Measurements from ENCODE around the gene PHF2.
A peak's percentile ranks its signal among the peaks of the same experiment; 100 is the strongest.

PHF2 gene

GRCh38 chr9:93576258-93577077 lies at the start of gene PHF2:
TSS of gene PHF2 (plus strand) at chr9:93576584. CDS start at chr9:93576774, 190 bp downstream.
- H3K4me1 ChIP-seq, result peaks cover 45% of the 10 kb centered on the region
- H3K4me3 ChIP-seq, result peak within 1 kb of the TSS; percentile 89
- no peak for TF ChIP-seq Cebpa-rat (IDR thresholded peaks at IDR 0.05)
- H3K9me3 ChIP-seq, result peaks cover 3% of the 10 kb centered on the region
- no peaks in the 10 kb centered on the region for H3K36me3 ChIP-seq
- H3K9ac ChIP-seq, result peak within 1 kb of the TSS; percentile 96
- peaks cover 41% of the 10 kb centered on the region for H4K20me1 ChIP-seq
- H3K27ac ChIP-seq, result peak within 1 kb of the TSS; percentile 97
- H3K4me2 ChIP-seq, result peak within 1 kb of the TSS; percentile 100
- no peaks in the 10 kb centered on the region for H3K27me3 ChIP-seq

GRCh38 chr9:93531374-93531773 lies 45.0 kb upstream of the PHF2 start:
- Histone ChIP-seq H3K9me3 (no peaks in the 10 kb centered on the region), H3K4me1 (peaks cover 9% of the 10 kb centered on the region), H3K27ac (no peak overlapping the region), H4K20me1 (peaks cover 25% of the 10 kb centered on the region), H3K4me2 (no peak overlapping the region), H3K27me3 (no peaks in the 10 kb centered on the region), H3K4me3 (no peak overlapping the region), H3K36me3 (peaks cover 94% of the 10 kb centered on the region), H3K9ac (no peak overlapping the region)
- no peak for TF ChIP-seq Cebpa-rat (IDR thresholded peaks at IDR 0.05)

DNA sequence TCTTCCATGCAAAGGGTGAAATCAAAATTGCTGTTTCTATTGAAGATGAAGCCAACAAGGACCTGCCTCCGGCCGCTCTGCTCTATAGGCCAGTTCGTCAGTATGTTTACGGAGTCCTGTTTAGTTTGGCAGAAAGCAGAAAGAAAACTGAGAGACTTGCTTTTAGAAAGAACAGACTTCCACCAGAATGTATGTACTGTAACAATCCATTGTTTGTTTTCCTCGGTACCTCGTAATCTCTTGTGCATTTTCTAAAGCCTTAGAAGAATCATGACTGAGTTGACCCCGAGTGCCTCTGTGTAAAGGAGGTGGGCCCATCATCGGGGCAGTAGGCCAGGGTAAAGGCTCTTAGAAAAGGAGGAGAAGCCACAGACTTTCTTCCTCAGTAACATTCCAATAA lies 44.2 kb upstream of the PHF2 start:
- Histone ChIP-seq H3K9me3 (no peaks in the 10 kb centered on the region), H3K27ac (no peak overlapping the region), H4K20me1 (peaks cover 25% of the 10 kb centered on the region), H3K4me3 (no peak overlapping the region), H3K4me2 (no peak overlapping the region), H3K36me3 (peaks cover 86% of the 10 kb centered on the region), H3K4me1 (peaks cover 16% of the 10 kb centered on the region), H3K27me3 (no peaks in the 10 kb centered on the region), H3K9ac (no peak overlapping the region)
- no peak for TF ChIP-seq Cebpa-rat (IDR thresholded peaks at IDR 0.05)

DNA sequence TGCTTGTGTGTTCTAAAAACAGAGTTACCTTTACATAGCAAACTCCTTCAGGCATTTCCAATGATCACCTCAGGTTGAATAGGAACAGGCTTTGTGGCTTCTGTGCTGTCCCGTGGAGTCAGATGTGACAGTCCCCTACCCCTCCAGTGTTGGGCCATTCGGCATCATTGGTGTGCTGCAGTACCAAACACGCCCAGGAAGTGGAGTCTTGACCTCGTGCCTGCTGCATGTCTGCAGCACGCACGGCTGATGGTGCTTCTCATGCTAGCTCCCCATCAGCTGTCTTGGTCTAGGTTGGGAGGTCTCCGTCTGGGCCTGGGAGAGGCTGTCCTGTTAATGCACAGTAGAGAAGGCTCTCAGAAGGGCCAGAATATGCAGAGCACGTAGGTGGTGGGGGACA lies 42.5 kb upstream of the PHF2 start:
- Histone ChIP-seq H3K9me3 (no peaks in the 10 kb centered on the region), H3K4me2 (no peak overlapping the region), H4K20me1 (peaks cover 27% of the 10 kb centered on the region), H3K9ac (no peak overlapping the region), H3K4me3 (no peak overlapping the region), H3K27me3 (no peaks in the 10 kb centered on the region), H3K27ac (no peak overlapping the region), H3K4me1 (peaks cover 17% of the 10 kb centered on the region), H3K36me3 (peaks cover 79% of the 10 kb centered on the region)
- TF ChIP-seq Cebpa-rat (IDR thresholded peaks at IDR 0.05), result no peak

DNA sequence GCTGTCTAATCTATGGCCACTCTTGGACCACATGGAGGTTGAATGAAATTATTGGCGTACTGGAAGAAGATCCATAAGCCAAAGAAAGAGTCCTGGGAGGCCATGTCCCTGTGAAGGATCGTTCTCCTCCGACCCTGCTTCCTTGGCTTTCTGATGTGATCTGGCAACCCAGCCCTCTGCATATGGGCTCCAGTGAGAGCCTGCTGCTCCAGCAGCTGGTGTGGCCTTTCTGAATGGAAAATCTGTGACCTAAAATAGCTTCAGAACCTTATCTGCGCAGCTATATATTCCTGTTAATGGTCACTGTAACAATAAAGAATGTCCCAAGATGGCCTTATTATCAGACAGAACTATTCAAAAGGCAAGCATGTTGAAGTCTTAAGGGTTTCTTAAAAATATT lies 40.2 kb upstream of the PHF2 start:
- Histone ChIP-seq H3K9me3 (no peaks in the 10 kb centered on the region), H3K4me1 (peaks cover 17% of the 10 kb centered on the region), H4K20me1 (peaks cover 37% of the 10 kb centered on the region), H3K9ac (no peak overlapping the region), H3K36me3 (peaks cover 82% of the 10 kb centered on the region), H3K27me3 (no peaks in the 10 kb centered on the region), H3K4me3 (no peak overlapping the region), H3K4me2 (peak overlapping the region; percentile 56), H3K27ac (no peak overlapping the region)
- TF ChIP-seq Cebpa-rat (IDR thresholded peaks at IDR 0.05), result no peak

GRCh38 chr9:93536874-93537273 lies 39.5 kb upstream of the PHF2 start:
- H3K36me3 ChIP-seq, result peaks cover 82% of the 10 kb centered on the region
- H3K27ac ChIP-seq, result no peak overlapping the region
- H4K20me1 ChIP-seq, result peaks cover 37% of the 10 kb centered on the region

DNA sequence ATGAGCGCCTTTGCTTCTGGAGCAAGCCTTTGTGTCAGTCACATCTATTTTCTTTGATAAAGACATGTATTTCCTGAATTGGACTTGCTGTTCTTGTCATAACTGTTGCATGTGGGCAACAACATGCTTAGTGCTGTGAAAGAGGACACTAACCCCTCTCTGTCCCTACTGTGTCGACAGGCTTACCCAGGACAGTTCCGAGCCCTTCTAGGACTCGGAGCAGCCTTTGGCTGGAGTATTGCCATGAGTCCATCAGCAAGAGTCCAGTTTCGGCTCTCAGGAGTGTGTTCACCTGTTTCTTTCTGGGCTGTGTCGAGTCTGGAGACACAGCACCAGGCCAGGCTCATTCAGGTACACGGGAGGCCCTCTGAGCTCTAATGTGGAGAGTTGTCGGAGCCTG lies 36.1 kb upstream of the PHF2 start:
- peaks cover 73% of the 10 kb centered on the region for H3K36me3 ChIP-seq
- no peaks in the 10 kb centered on the region for H3K9me3 ChIP-seq

More at GRCh38 chr9:93536874-93537273, 39.5 kb upstream of the PHF2 start:
- Histone ChIP-seq H3K4me1 (peaks cover 17% of the 10 kb centered on the region), H3K27me3 (no peaks in the 10 kb centered on the region), H3K9ac (no peak overlapping the region), H3K4me2 (peak overlapping the region; percentile 56), H3K9me3 (no peaks in the 10 kb centered on the region), H3K4me3 (no peak overlapping the region)
- TF ChIP-seq Cebpa-rat (IDR thresholded peaks at IDR 0.05), result peak; percentile 79

GRCh38 chr9:93541005-93541404 lies 35.4 kb upstream of the PHF2 start:
- H3K9ac ChIP-seq, result no peak overlapping the region
- no peak overlapping the region for H3K4me3 ChIP-seq
- H3K4me2 ChIP-seq, result no peak overlapping the region
- no peak for TF ChIP-seq Cebpa-rat (IDR thresholded peaks at IDR 0.05)
- peaks cover 24% of the 10 kb centered on the region for H4K20me1 ChIP-seq
- no peaks in the 10 kb centered on the region for H3K27me3 ChIP-seq
- H3K27ac ChIP-seq, result no peak overlapping the region
- peaks cover 73% of the 10 kb centered on the region for H3K36me3 ChIP-seq
- peaks cover 12% of the 10 kb centered on the region for H3K4me1 ChIP-seq
- no peaks in the 10 kb centered on the region for H3K9me3 ChIP-seq

More for the DNA sequence above, 36.1 kb upstream of the PHF2 start:
- Histone ChIP-seq H3K27me3 (no peaks in the 10 kb centered on the region), H3K4me1 (peaks cover 17% of the 10 kb centered on the region), H3K27ac (no peak overlapping the region), H3K4me2 (no peak overlapping the region), H3K4me3 (no peak overlapping the region), H3K9ac (no peak overlapping the region), H4K20me1 (peaks cover 31% of the 10 kb centered on the region)
- no peak for TF ChIP-seq Cebpa-rat (IDR thresholded peaks at IDR 0.05)

GRCh38 chr9:93541581-93542349 lies 34.6 kb upstream of the PHF2 start:
- Histone ChIP-seq H3K4me1 (peaks cover 5% of the 10 kb centered on the region), H3K9me3 (no peaks in the 10 kb centered on the region), H3K9ac (no peak overlapping the region), H3K4me3 (no peak overlapping the region), H3K36me3 (peaks cover 76% of the 10 kb centered on the region), H4K20me1 (peaks cover 16% of the 10 kb centered on the region), H3K27me3 (no peaks in the 10 kb centered on the region), H3K27ac (no peak overlapping the region), H3K4me2 (no peak overlapping the region)
- no peak for TF ChIP-seq Cebpa-rat (IDR thresholded peaks at IDR 0.05)

- Histone ChIP-seq H3K4me2 (no peak overlapping the region), H3K4me3 (no peak overlapping the region), H3K9me3 (no peaks in the 10 kb centered on the region), H4K20me1 (0 out of 2 replicates have a peak, but pooled peaks cover 10% of the 10 kb centered on the region), H3K4me1 (no peaks in the 10 kb centered on the region), H3K27me3 (no peaks in the 10 kb centered on the region), H3K9ac (no peak overlapping the region), H3K36me3 (peaks cover 87% of the 10 kb centered on the region), H3K27ac (no peak overlapping the region)
- no peak for TF ChIP-seq Cebpa-rat (IDR thresholded peaks at IDR 0.05)
These were observed 33.3 kb upstream of the PHF2 start for GRCh38 chr9:93543117-93543516.

Data from BLaER1 (cell line).